H1 (cell line): ENCODE data around the gene ARMCX2.

Experiments
- CEBPB ChIP-seq: IDR thresholded peaks from 2 replicates; pipeline ENCODE4 v1.6.1; 2012; ENCODE audit warnings: low read depth, low read length
- EGR1 ChIP-seq: IDR thresholded peaks from 2 replicates; pipeline ENCODE4 v1.6.1; 2011; ENCODE audit warnings: low read depth, low read length, borderline replicate concordance
- EP300 ChIP-seq, 2 experiments: IDR thresholded peaks; 1 replicate in 1 of 2; 2 replicates in 1 of 2; pipeline ENCODE4 v1.6.1; 2011 to 2012; ENCODE audit warnings: low read depth in 2 of 2, low read length in 2 of 2, mild to moderate bottlenecking in 2 of 2, borderline replicate concordance in 1 of 2, inconsistent platforms in 1 of 2, moderate library complexity in 1 of 2
- EZH2 ChIP-seq: fragments of 200-600 bp; sonication (generic); IDR thresholded peaks from 2 replicates; pipeline ENCODE4 v1.7.1; 2012; ENCODE audit warnings: low read depth, mild to moderate bottlenecking, moderate library complexity, low read length, inconsistent platforms; ENCODE audit not compliant: severe bottlenecking
- HDAC6 ChIP-seq: IDR thresholded peaks from one replicate; pipeline ENCODE4 v1.7.1; 2012; ENCODE audit warnings: low read depth, mild to moderate bottlenecking, inconsistent platforms, low read length, moderate library complexity
- JUND ChIP-seq: IDR thresholded peaks from 2 replicates; pipeline ENCODE4 v1.6.1; 2011; ENCODE audit warnings: mild to moderate bottlenecking, improper control_type of control experiment, low read length
- NRF1 ChIP-seq: IDR thresholded peaks from 2 replicates; pipeline ENCODE4 v1.6.1; 2011; ENCODE audit warnings: mild to moderate bottlenecking, low read depth, low read length, improper control_type of control experiment
- POLR2AphosphoS5 ChIP-seq: IDR thresholded peaks from 2 replicates; pipeline ENCODE4 v1.6.1; 2011; ENCODE audit warnings: low read depth, low read length
- SRF ChIP-seq: IDR thresholded peaks from 2 replicates; pipeline ENCODE4 v1.6.1; 2011; ENCODE audit warnings: mild to moderate bottlenecking, low read depth, low read length, moderate library complexity
- TAF1 ChIP-seq: IDR thresholded peaks from 2 replicates; pipeline ENCODE4 v1.6.1; 2011; ENCODE audit warnings: mild to moderate bottlenecking, low read depth, low read length
- TF ChIP-seq, protein P1 (sequence below), 3 experiments: IDR thresholded peaks; 1 replicate in 2 of 3; 2 replicates in 1 of 3; pipeline versions ENCODE4 v1.5.1 to v1.6.1; 2011; ENCODE audit warnings: low read length in 3 of 3, mild to moderate bottlenecking in 3 of 3, inconsistent platforms in 2 of 3, low read depth in 1 of 3, moderate library complexity in 1 of 3; ENCODE audit not compliant: insufficient read depth in 1 of 3; ENCODE audit errors: control extremely low read depth in 1 of 3
- TF ChIP-seq, protein P2 (sequence below): IDR thresholded peaks from 2 replicates; pipeline ENCODE4 v1.6.1; 2011; ENCODE audit warnings: low read length, improper control_type of control experiment
- TF ChIP-seq, protein P3 (sequence below): IDR thresholded peaks from 2 replicates; pipeline ENCODE4 v1.6.1; 2012; ENCODE audit warnings: low read length, inconsistent platforms
- TF ChIP-seq, protein P4 (sequence below): IDR thresholded peaks from 2 replicates; pipeline ENCODE4 v1.6.1; 2012; ENCODE audit warnings: inconsistent platforms

DNA sequence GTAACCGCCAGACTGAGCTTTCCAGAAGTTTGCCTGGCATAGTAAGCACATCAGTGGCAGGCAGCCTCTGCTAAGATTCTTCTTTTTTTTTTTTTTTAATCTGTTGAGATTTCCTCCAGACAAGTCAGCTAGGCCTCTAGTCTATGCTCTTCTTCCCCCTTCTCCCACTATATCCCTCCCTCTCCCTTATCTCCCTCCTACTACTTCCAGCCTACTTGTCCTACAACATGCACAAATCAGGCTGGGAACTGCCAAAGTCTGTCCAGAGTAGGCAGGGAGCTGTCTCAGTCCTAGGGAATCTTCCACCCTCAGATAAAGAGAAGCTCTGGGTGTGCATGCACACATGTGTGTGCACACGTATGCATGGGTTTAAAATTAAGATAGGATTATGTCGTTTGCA lies 49.7 kb upstream of the ARMCX2 start:
- TF ChIP-seq, protein P1, sequence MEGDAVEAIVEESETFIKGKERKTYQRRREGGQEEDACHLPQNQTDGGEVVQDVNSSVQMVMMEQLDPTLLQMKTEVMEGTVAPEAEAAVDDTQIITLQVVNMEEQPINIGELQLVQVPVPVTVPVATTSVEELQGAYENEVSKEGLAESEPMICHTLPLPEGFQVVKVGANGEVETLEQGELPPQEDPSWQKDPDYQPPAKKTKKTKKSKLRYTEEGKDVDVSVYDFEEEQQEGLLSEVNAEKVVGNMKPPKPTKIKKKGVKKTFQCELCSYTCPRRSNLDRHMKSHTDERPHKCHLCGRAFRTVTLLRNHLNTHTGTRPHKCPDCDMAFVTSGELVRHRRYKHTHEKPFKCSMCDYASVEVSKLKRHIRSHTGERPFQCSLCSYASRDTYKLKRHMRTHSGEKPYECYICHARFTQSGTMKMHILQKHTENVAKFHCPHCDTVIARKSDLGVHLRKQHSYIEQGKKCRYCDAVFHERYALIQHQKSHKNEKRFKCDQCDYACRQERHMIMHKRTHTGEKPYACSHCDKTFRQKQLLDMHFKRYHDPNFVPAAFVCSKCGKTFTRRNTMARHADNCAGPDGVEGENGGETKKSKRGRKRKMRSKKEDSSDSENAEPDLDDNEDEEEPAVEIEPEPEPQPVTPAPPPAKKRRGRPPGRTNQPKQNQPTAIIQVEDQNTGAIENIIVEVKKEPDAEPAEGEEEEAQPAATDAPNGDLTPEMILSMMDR (IDR thresholded peaks at IDR 0.05; ENCODE audit: control extremely low read depth in 1 of 3, insufficient read depth in 1 of 3, low read depth in 1 of 3, low read length in 3 of 3), result no peak
- TF ChIP-seq SRF (no peak), EZH2 (no peak), TAF1 (no peak), POLR2AphosphoS5 (no peak), EGR1 (no peak), NRF1 (no peak), EP300 (IDR thresholded peaks at IDR 0.05; ENCODE audit: borderline replicate concordance in 1 of 2, low read depth in 2 of 2, low read length in 2 of 2) (no peak), CEBPB (no peak), JUND (no peak), HDAC6 (no peak)
- TF ChIP-seq, protein P2, sequence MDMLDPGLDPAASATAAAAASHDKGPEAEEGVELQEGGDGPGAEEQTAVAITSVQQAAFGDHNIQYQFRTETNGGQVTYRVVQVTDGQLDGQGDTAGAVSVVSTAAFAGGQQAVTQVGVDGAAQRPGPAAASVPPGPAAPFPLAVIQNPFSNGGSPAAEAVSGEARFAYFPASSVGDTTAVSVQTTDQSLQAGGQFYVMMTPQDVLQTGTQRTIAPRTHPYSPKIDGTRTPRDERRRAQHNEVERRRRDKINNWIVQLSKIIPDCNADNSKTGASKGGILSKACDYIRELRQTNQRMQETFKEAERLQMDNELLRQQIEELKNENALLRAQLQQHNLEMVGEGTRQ, result no peak
- TF ChIP-seq, protein P3, sequence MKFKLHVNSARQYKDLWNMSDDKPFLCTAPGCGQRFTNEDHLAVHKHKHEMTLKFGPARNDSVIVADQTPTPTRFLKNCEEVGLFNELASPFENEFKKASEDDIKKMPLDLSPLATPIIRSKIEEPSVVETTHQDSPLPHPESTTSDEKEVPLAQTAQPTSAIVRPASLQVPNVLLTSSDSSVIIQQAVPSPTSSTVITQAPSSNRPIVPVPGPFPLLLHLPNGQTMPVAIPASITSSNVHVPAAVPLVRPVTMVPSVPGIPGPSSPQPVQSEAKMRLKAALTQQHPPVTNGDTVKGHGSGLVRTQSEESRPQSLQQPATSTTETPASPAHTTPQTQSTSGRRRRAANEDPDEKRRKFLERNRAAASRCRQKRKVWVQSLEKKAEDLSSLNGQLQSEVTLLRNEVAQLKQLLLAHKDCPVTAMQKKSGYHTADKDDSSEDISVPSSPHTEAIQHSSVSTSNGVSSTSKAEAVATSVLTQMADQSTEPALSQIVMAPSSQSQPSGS, result no peak
- TF ChIP-seq, protein P4, sequence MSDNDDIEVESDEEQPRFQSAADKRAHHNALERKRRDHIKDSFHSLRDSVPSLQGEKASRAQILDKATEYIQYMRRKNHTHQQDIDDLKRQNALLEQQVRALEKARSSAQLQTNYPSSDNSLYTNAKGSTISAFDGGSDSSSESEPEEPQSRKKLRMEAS, result no peak
